Midbrain (tissue), 1 donor: ENCODE measurements around the gene CAP2.
"Not testable (repeated sequence)": the region's sequence is repeated elsewhere in the genome, so short reads cannot be mapped to it uniquely, and the experiment has no call there.

ENCODE experiments used
- DNase-seq: peaks from one replicate; lab custom pipeline; 2025; lab: John Stamatoyannopoulos, UW

Gene CAP2

DNA sequence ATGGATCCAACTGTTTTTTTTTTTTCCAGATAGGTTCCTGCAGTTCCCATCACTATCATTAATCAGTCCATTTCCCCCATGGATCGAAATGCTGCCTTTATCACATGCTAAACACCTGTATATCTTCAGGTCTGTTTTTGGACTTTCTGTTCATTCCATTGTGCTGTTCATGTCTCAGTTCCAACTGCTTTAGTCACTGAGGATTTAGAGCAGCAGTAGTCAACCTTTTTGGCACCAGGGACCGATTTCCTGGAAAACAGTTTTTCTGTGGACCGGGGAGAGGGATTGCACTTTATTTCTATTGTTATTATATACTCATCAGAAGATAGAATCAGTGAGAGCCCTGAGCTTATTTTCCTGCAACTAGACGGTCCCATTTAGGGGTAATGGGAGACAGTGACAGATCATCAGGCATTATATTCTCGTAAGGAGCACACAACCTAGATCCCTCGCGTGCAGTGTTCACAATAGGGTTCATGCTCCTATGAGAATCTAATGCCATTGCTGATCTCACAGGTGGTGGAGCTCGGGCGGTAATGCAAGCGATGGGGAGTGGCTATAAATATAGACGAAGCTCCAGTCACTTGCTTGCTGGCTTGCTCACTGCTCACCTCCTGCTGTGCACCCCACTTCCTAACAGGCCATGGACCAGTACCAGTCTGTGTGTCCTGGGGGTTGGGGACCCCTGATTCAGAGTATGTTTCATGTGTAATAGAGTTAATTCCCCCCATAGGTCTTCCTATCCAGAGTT, 46.0 kb downstream of the CAP2 start:
- DNase-seq: no peak

GRCh38 chr6:17440811-17441210, 47.4 kb downstream of the CAP2 start:
- DNase-seq: not testable (repeated sequence)

DNA sequence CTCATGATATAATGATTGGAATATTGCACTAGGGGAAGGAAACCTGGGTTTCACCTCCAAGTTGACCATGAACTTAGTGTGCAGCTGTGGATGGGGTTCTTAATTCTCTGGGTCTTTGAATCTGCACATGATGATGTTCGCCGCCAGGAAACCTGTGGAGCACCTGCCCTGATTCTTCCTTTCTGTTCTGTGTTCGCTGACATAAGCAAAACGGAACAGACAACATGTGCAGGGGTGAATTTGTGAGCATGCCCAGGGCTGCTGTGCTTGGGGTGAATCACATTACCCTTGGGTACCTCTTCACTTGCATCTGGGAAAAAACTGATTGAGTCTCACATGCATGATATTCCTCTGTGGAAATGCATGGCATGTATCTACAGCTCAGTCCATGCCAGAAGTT, 48.8 kb downstream of the CAP2 start:
- no peak for DNase-seq

DNA sequence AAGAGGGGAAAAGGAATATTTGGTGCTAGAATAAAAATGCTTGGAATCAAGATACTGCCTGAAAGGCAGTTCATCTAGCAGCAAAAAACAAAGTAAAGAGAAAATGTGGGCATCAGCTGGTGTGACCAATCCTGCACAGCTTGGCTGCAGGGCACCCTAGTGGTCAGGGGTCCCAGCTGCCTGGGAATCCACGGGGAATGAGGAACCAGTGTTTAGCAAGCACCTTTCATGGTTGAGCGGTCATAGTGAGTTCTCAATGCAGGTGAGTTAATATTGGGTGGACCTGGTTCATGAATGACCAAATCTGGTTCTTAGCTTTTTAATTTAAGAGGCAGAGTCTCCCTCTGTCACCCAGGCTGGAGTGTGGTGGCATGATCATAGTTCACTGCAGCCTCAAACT, 53.3 kb downstream of the CAP2 start:
- DNase-seq: no peak

DNA sequence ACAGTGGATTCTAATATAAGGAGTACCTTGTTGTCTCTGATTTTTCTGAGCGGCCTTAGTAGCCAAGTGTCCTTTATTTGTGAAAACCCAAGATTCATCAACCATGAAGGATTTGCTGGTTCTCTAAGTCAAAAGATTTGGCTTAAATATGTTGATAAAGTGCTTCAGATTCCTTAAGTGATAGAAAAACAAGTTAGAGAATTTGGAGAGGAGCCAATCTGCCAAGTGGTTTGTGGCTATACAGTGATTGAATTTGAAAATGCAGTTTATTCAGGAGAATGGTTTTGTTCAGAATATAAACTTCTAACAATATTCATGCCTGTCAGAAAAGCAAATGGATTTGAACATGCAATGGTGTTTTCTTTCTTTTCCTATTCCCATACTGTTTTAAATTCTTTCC, 54.8 kb downstream of the CAP2 start:
- no peak for DNase-seq

DNA sequence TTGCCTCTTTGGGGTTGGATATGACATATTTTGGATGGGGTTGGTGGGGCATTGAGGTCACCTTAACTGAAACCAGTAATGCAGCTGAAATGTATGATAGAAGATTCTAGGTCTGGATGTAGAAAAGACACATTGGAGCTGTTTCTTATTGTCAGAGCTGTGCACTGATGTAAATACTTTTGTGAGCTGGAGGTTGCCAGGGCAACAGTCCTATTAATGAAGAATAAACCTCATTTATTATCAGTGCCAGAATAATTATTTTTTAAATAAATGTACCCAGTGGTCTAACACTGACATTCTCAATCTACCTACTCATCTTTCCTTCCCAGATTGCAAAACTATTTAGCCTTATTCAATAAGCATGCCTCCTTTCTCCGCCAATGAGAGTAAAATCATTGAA, 57.0 kb downstream of the CAP2 start:
- no peak for DNase-seq

DNA sequence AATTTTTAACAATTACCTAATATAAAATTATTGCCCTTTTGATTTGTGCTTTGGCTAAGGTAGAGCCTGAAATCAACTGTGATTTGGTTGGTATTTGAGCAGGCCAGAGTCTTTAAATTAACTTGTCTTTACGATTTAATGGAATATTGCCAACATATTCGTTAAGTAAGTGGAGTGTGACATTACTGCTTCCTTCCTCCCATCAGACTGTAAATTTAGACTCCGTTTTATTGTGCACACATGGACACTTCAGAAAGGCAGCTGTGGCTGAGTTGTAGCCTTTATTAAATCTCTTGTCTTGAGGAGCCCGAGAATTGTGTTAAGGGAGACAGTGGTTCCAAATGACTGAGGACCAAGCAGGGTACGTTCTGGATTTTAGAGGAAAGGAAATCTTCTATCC, 57.4 kb downstream of the CAP2 start:
- DNase-seq: no peak

DNA sequence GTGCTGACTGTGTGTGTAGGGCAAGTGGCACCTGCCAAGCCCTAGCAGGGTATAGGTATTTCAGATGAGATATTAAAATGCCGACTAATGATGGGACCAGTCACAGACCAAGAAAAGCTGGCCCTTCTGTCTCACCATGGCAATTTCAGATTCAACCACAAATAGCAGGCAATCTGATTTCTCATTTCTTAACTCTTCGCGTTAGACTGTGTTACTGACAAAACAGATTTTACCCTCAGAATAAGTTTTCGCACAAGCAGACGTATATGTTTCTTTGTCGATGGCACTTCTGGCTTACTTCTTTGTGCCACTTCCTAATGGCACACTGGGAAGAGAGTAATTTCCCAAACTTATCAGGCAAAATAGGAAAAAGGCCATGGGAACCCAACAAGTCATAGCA, 58.7 kb downstream of the CAP2 start:
- DNase-seq: no peak

DNA sequence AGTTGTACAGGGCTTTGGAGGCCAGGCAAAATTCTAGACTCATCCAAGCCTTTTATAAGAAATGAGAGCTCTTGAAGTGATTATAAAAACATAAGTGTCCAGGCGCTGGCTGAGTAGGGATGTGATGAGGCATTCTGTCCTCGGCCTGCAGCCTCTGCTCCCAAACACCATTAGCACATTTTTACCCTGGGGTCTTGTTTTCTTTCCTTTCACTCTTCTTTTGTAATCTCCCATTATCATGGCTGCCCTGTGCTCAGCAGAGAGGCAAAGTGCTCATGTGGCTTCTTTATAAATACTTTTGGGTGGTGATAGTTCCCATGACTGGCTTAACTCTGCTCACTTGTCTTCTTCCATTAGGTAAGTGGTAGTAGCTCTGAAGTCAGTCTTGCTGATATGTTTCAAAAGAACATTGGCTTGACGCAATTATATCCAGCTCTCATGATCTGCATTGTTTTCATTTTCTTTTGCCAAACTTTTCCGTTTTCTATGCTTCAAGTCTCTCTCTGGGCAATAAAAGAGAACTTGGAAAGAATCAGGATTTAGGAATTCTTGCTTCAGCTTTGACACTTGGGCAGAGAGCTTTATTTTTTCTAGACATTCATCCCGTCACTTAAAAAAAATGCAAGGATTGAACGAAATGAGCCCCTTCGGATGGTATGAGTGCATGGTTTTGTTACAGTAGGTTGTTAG, 61.1 kb downstream of the CAP2 start:
- DNase-seq: no peak

DNA sequence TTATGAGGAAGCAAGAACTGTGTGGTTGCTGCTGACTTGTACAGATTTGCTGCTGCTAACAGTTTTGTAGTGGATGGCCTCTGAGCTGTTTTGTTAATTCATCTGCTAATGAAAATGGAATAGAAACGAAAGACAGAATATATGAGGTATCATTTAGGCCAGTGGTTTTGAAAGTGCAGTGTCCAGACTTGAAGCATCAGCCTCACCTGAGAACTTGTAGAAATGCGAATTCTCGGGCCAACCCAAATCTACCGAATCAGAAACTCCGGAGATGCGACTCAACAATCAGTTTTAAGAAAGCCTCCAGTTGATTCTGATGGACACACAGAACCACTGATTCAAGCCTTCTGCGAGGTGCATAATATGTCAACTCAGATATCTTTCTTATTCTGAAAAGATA, 62.5 kb downstream of the CAP2 start:
- no peak for DNase-seq

DNA sequence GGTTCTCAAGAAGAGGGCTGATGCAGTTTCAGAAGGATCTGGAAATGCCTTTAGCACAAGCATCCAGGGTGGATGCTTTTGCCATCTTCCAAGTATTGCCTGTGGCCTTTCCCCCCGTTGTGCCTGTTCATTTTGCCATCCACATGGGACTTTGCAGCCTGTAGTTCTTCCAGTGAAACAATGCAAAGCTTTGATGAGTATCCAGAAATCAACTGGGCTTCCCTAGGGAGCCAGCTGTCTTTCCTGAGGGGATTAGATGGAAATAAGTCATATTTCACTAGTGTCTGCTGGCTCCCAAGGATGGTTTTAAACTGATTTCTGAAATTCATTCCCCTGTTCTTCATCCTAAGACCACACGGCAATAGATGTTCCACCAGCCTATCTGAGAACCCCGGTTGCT, 63.3 kb downstream of the CAP2 start:
- no peak for DNase-seq

DNA sequence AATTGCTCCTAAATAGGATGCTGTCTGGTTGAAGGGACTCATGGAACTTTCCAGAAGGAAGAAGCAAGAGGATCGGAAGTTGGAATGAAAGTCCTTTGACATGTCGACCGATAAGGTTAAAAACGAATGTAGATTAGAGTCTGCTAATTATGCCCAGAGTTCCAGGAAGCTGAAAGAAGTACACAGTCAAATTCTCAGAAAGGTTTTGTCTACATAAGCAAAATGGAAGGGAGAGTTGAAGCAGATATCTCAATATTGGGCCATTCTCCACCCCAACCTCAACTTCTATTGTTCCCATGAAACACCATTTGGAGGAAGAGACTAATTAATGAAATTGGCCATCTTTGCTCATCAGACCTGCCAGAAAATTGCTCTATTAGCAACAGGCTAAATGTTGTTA, 64.0 kb downstream of the CAP2 start:
- DNase-seq: no peak

- DNase-seq: no peak
Measured at GRCh38 chr6:17457956-17458355, 64.6 kb downstream of the CAP2 start.

DNA sequence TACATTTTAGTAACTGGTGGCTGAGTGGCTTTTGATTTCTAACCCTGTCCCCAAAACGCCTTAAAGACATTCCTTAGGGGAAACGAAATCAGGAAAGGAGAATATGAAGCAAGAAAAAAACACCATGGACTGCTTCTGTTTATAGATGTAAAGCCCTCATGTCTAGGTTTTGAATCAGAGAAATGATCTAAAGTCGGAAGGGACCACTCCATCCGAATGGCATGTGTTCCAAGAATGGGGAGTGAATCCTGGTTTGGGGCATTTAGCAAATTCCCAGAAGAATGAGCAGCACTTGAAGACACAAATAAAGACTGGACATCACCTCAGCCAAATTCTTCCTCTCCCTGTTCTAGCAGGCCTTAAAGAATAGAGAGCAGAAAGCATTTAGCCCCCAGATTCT, 65.6 kb downstream of the CAP2 start:
- no peak for DNase-seq

DNA sequence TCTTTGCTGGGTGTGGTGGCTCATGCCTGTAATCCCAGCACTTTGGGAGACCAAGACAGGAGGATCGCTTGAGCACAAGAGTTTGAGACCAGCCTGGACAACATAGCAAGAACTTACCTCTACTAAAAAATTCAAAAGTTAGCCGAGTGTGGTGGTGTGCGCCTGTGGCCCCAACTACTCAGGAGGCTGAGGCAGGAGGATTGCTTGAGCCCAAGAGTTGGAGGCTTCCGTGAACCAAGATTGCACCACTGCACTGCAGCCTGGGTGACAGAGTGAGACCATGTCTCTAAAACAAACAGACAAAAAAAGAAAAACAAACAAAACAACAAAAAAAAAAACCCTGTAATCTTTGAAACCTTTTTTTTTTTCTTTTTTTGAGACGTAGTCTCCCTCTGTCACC, 67.5 kb downstream of the CAP2 start:
- DNase-seq: no peak

GRCh38 chr6:17466147-17466546, 72.8 kb downstream of the CAP2 start:
- DNase-seq: no peak

DNA sequence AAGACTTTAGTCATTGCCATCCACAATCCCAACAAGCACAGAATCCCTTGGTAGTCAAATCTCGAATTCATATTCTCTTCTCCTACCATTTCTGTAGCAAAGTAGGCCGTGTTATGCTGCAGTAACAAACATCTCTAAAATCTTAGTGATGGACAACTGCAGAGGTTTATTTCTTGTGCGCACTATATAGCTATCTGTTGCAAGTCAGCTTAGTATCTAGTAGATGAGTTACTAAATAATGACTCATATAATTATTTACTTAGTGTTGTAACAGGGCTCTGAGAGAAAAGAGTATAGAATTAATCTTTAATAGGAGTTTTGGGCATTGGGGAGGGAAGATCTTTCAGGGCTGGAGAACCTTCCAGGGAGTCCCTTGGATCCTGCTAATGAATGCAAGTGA, 73.3 kb downstream of the CAP2 start:
- no peak for DNase-seq

GRCh38 chr6:17469006-17469832, 75.8 kb downstream of the CAP2 start:
- DNase-seq: no peak

DNA sequence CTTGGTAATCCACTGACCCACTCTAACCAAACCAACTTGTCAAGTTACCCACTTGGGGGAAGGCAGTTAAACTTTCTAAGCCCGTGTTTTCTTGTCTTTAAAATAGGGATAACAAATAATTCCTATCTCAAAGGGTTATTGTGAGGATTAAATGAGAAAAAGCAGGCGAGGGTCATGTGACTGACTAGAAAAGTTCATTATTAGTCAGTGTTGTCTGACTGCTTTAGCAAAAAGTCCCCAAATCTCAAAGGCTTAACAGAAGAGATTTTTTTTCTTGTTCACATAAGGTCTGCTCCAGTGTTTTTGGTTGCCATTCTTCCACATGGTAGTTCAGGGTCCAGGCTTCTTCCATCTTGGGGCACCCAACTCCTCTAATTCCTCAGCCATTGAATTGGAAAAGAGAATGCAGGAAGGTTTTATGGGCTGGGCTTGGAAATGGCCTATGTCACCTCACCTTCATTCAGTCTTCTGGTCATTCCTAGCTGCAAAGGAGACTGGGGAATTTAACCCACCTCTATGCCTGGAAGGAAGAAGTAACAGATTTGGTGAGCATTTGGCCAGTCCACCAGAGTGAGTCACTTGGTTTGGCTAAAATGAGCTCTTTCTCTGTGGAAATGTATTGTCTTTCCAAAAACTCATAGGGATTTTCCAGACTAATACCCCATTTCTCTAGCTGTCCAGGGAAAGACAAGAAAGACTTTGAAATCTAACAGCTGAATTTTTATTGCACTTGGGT, 77.0 kb downstream of the CAP2 start:
- no peak for DNase-seq

- DNase-seq: no peak
Measured at GRCh38 chr6:17470938-17471327, 77.5 kb downstream of the CAP2 start.

DNA sequence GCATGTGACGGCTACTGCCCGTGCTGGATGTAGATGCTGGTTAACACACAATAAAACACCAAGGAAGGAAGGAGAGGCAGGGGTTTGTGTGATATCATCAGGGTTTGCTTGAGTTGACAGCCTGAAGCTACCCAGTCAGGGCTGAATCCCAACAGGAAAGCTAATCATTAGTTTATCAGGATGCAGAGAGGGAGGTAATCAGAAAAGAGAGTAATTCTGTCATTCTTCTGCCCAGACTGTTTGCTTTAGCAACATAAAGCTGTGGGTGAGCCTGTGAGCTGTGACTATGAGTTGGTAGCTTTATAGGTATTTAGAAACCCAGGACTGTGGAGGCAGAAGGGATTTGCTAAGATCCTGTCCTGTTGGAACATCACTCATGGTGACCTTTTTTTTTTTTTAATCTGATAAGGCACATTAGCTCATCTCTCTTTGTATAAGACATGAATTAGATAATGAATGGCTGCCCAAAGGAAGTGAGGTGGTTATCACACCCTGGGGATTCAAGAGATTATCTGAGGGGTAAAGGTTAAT, 79.3 kb downstream of the CAP2 start:
- no peak for DNase-seq

DNA sequence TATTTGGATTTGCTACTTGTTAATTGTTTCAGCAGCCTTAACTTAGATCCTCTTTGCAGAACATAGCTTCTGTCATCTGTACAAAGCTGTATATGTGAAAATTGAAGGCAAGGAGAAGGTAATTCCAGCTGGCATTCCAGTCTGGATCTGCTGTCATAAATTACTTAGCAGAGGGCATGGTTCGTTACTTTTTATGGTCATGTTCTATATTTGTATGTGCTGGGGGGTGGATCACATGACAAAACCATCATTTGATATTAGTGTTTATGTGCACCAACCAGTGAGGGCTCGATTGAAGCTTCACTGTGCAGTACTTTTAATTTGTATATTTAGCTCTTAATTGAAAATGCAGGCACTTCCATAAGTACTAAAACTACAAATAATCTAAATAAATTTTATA, 80.2 kb downstream of the CAP2 start:
- DNase-seq: no peak
